ENCODE data around the gene BHMT2.

Gene BHMT2

DNA sequence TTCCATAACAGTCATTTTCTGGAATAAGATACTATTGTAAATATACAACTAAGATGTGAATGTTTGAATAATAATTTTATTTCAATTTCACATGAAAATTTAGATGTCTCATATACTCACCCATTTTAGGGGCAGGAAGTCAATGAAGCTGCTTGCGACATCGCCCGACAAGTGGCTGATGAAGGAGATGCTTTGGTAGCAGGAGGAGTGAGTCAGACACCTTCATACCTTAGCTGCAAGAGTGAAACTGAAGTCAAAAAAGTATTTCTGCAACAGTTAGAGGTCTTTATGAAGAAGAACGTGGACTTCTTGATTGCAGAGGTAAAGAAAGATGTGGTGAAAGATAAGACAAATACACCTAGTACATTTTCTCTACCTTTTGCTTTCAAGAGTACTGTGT, 50.7 kb downstream of the BHMT2 start:
- no peak for DNase-seq (ENCODE audit: low read depth)

DNA sequence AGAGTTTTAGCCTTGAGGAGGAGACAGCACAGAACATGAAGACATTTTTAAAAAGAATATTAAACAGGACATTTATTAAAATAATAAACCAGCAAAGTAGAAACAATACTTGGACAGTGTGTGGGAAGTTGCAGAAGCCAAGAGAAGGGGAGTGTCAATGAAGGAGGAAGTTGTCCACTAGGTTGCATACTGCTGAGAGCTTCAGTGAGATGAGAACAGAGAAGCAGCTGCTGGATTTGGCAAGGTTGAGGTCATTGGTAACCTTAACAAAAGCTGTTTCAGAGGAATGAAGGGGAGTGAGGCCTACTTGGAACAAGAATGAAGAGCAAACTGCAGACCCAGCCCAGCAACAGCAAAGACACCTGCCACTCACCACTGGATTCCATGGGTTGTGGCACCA, 53.4 kb downstream of the BHMT2 start:
- no peak for DNase-seq (ENCODE audit: low read depth)

GRCh38 chr5:79124607-79125006, 55.0 kb downstream of the BHMT2 start:
- no peak for DNase-seq (ENCODE audit: low read depth)

DNA sequence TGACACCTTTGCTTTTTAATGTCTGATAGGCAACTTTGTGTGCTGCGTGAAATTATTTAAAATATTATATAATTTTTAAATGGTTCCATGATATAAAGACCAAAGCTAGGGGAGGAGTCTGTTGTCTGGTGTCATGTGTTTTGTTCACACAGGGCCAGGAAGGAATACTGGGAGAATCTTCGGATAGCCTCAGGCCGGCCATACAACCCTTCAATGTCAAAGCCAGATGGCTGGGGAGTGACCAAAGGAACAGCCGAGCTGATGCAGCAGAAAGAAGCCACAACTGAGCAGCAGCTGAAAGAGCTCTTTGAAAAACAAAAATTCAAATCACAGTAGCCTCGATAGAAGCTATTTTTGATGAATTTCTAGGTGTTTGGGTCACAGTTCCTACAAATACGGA, 61.2 kb downstream of the BHMT2 start:
- no peak for DNase-seq (ENCODE audit: low read depth)

DNA sequence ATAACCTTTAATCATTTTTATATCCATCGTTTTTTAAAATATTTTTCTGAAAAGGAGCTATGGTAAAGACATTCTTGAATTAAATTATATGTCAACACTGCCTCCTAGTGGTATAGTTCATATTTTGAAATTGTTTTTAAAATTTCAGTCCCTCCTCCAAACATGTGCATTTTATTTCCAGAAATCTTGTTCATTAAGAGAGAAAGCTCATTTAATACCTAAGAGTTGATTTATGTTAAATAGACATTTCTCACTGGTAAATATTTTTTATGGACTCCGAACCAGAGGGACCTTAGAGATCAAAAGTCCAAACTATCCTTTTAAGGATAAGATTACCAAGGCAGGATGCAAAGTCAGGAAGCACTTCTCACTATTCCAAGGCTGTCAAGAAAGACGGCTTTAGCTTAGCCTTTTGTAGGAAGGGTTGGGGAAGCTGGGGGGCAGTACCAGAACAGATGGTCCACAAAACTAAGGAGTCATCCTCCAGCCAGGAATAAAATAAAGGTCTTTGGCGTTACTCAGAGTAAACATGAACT, 63.6 kb downstream of the BHMT2 start:
- DNase-seq (ENCODE audit: low read depth): no peak

DNA sequence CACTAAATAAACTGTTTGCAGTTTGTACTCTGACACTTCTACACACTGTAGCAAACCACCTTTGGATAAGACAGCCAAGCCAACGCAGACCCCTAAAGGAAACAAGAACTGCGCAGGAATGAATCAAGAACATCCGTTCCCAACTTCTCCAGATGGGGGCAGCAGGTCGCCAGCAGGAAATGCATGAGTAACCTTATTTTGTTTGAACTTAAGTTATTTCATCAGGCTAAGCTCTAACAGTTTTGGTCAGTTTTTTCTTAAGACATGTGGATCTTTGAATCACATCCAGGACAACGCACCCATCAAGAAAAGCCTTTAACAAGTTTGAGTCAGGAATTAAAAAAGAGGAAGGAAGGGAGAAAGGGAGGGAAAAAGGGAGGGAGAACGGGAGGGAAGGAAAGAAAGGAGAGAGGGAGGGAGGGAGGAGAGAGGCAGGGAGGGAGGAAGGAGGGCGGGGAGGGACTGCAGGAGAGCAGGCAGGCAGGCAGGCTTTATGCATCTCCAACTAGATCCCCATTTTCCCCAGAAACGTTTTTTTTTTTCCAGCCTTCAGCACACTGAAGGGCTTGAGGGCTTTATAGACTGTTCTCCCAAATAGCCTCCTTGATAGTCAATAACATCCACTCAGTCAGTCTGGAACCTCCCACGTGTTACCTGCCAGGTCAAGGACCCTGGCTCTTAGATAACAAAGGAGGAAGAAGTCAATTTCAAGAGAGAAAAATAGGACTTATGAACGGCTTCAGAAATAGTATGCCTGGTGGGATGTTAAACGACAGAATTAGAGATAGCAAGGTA, 64.3 kb downstream of the BHMT2 start:
- peak; percentile 56 for DNase-seq (ENCODE audit: low read depth)

DNA sequence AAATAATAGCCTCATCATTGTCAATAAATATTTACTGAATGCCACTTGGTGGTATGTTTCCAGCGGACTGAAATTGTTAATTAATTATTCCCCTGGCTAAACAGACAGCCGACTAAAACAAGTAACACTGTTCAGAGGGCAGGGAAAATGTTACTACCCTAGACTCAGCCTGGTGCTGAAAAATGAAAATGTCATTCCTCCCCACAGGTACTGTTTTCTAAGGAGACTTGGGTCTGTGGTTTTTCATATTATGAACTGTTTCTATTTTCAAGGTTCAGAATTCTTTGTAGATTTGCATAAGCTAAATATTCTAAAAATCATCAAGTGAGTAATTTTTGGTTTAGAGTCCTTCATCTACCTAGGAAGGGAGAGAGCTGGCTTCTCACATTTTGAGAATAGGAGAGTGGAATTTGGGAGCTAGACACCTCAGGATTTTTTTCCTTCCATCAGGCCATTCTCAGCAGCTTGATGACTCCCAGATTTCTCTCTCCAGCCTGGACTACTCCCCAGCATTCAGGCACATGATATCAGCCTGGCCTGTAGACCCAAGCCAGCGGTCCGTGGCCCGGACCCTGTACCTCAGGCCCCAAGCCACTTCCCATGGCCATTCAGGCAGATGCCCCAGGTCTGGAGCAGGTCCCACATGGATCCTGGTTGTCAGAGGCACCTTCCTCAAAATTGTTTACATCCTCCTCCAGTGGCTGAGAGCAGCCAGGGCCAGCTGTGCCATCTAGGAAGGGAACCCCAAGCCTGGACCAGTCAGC, 66.4 kb downstream of the BHMT2 start:
- DNase-seq (ENCODE audit: low read depth): no peak

- no peak for DNase-seq (ENCODE audit: low read depth)
Measured at GRCh38 chr5:79136618-79137017, 67.1 kb downstream of the BHMT2 start.
